ENCODE data around the gene RPH3AL.

GRCh38 chr17:163514-164098 is 189.0 kb downstream of the RPH3AL start:
- no peak for TF ChIP-seq CTCF (IDR thresholded peaks at IDR 0.05; ENCODE audit: low read depth, low read length)
- TF ChIP-seq MAX (IDR thresholded peaks at IDR 0.05; ENCODE audit: low read depth, low read length): no peak
- no peak for TF ChIP-seq POLR2A (IDR thresholded peaks at IDR 0.05; ENCODE audit: extremely low read depth, insufficient read length)

Measured in NB4 (cell line).